ENCODE data around the gene CFAP99.

CFAP99 gene

DNA sequence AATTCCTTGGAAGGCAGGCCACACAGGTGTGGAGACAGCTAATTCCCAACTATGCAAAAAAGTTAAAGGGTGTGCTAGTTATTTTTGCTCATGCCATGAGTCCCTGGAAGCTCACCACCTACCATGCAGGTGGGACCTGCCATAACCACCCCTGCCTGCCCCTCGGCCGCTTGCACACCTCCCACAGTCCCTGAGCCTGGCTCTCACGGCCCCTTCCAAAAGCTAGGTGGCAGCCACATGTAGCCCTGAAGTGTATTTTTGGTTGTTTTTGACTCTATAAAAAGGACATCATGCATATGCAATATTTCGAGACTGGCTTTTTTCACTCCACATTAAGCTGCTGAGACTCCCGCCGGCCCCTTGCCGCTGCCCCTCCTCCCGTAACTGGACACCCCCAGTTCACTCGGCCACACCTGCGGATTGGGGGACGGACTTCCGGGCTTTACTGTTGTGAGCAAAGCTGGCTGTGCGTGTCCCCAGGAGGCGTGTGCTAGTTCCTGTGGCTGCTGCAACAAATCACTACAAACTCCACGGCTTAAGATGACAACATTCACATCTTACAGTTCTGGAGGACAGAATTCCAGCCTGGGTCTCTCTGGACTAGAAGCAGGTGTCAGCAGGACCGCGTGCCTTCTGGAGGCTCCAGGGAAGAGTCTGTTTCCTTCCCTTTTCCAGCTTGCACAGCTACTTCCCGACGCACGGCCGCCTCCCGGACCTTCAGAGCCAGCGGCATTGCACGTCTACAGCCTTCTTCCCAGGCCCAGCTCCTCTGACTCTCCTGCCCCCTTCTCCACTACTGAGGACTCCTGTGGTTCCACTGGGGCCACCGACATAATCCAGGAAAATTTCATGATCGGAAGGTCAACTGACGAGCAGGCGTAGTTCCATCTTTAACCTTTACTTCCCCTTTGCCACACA, 25.1 kb upstream of the CFAP99 start:
- no peak for DNase-seq

- no peak for DNase-seq
These were observed 24.2 kb upstream of the CFAP99 start for GRCh38 chr4:2394528-2394927.

DNA sequence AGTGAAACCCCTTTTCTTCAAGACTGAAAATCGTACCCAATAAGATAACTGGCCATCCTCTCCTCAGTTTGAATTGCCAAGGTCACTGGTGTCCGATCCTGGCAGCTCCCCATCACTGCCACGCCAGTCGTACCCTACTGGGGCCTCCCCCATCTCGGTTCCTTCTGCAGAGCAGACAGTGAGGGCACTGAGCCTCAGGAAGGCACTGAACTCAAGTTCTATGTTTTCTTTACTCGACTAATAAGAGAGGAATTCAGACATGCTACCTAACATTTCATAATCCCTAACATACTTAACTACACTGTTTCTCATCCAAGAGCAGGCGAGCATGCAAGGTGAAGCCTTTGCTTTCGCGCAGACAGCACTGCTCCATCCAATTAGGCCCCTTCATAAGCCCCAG, 23.7 kb upstream of the CFAP99 start:
- no peak for DNase-seq

DNA sequence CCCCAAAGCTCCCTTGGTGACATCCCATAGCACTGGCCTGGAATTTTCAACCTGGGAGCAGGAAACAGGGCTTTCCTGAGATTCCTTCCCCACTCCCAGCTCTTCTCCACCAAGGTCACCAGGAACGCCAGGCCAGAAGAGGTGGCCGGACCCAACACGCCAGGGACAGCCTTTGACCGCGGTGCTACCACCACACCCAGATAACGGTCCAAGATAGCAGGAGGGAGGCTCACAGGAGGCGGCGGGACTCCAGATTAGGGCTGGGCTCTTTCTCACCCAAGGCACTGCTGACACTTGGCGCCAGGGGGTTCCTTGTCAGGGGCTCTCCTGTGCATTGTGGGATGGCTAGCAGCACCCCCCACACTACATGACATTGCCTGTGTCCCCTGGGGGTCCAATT, 23.2 kb upstream of the CFAP99 start:
- no peak for DNase-seq

GRCh38 chr4:2396781-2397368, 21.9 kb upstream of the CFAP99 start:
- DNase-seq = no peak

- no peak for DNase-seq
These were observed 21.0 kb upstream of the CFAP99 start for GRCh38 chr4:2397596-2398379.

GRCh38 chr4:2399216-2399615, 19.5 kb upstream of the CFAP99 start:
- DNase-seq = no peak

DNA sequence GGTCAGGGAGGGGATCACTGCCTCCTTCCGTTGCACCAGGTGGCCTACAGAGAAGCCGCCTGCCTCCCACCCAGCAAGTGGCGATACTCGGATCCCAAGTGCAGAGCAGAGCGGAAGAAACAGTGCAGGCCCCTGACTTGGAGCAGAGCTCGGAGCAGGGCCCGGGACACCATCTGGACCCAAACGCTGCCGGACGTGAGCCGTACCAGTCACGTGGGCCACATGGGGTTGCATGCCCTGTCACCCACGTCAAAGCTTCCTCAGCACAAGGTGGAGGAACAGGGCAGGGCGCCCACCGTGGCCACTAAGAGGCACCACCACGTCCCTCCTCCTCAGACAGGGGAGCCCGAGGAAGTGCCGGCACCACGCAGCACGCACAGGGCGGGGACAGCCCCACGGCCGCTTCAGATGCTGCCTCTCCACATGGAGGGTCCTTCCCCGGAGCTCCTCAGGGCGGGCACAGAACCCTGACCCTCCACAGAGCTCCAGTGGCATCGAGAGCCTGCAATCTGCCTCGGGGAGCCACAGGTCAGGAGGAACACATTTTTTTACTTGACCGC, 19.0 kb upstream of the CFAP99 start:
- no peak for DNase-seq

DNA sequence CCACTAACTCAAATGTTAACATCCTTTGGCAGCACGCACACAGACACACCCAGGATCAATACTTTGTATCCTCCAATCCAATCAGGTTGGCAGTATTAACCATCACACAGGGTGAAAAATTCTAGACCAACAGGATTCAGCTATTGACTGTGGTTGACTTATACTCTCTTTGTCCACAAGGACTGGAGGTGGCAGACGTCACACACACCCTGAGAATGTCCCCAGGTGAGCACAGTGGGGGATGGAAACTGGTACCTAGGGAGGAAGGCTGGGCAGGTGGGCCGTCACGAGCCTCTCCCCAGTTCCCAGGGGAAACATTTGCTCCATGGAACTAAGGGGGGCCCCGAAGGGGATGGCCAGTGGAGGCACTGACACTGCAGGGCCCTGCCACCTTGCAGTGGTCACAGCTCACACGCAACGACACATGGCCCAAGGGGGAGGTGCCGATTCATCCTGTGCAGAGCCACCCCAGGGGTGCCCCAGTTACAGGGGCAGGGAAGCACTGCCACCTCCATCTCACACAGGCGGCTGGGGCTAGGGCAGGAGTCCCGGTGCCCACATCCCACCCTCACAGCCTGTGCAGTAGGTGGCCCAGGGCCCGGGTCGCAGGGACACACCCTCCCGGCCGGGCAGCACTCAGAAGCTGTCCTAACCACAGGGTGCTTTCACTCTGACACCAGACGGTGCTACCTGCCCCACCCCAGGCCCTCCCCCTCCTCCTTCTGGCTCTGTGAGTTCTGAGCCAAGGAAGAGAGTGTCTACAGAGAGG, 17.7 kb upstream of the CFAP99 start:
- no peak for DNase-seq

- DNase-seq = no peak
These were observed 17.2 kb upstream of the CFAP99 start for GRCh38 chr4:2401610-2401983.

DNA sequence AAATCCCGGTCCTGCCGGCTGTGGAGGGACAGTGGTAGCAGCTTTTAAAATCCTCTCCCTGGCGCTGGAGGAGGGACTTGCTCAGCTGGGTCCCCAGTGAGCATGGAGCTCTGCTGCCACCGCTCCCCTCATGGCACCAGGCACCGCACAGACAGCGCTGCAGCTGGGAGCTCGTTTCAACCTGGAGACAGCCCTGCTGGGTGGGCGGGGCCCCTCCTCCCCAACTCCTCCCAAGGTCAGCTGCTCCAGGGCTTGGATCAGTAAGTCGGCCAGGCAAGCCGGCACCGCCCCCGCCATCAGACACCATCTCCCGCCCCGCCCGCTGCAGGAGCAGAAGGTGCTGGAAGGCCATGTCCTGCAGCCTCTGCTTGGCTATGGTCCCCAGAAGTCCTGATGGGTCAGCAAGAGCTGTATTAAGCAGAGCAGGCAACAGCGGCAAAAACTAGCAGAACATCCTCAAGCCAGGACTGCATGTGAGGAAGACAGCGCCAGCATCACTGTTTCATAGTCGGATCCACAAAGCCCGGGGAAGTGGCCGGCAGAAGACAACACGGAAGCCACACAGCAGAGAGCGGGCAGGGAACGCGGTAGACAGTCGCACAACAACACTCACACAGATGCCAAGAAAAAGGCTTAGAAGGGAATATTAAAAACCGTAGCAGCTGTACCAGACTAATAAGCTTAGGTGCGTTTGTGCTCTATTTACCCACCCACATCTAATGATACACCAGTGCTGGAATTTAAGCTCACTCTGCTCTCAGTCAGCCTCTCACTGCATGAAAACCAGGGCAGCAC, 16.5 kb upstream of the CFAP99 start:
- DNase-seq = no peak

- no peak for DNase-seq
These were observed 15.8 kb upstream of the CFAP99 start for GRCh38 chr4:2402941-2403340.

DNA sequence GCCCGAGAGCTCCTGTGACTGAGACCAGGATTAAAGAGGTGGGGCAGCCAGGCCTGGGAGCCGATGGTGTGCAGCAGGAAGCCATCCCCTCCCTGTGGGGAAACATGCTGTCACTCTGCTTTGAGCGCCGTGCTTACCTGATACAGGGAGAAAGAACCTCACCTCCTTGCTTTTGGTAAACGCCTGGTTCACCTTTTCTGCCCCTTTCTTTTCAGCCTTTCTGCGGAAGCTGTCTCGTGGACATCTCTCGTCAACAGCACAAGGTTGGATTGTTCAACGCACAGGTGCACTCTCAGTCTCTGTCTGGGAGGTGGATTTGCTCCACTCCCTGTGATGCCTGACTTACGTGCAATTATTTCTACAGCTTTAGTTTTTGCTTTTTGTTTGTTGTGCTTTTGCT, 12.3 kb upstream of the CFAP99 start:
- no peak for DNase-seq

GRCh38 chr4:2406920-2407319, 11.8 kb upstream of the CFAP99 start:
- DNase-seq = no peak

DNA sequence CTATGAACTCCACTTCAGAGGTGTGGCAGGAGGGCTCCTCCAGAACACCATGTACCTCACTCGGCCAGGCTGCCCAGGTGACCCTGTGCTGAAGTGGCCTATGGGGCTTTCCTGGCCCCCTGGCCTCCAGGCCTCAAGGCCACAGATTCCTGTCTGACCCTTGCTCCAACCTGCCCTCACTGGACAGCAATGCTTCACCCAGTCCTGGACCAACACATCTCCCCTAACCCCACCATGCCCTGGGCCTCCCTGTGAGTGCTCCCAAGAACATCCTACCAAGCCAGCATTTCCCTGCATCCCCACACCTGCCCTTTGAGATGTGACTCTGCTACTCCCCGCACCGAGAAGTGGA, 10.8 kb upstream of the CFAP99 start:
- DNase-seq = no peak

- no peak for DNase-seq
These were observed 10.3 kb upstream of the CFAP99 start for GRCh38 chr4:2408401-2408958.

- DNase-seq = no peak
These were observed 9.8 kb upstream of the CFAP99 start for GRCh38 chr4:2408976-2409375.

DNA sequence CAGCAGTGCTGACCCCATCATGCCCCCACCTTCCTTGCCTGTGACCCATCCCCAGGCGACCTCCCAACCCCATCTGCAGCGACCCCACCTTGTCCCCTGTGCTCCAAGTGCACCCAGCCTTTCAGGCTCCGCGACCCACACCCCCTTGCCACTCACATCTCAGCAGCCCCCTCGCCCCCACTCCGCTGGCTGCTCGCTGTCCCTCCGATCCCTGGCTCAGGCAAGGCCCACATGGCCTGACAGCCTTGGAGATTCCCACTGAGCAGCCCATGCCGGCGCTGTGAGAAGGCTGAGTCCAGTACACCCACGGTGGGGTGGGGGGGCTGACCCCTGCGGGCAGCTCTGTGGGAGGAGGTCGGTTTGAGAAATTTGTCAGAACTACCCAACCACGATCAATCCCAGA, 9.4 kb upstream of the CFAP99 start:
- DNase-seq = no peak

GRCh38 chr4:2411786-2412510, 6.8 kb upstream of the CFAP99 start:
- DNase-seq = no peak

DNA sequence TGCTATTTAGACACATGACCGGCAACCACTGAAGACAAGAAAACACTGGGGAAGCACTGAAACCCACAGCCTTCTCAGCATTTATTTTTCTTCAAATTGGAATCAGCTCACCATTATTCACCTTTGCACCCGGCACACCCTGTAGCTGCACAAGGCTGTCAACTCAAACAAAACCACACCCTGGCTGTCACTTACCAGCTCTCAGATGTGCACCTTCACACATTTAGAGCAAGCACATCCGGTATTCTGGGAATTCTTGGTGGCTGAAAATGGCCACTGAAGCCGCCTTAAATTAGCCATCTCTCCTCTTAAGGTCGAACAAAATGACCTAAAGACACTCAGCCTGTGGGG, 6.2 kb upstream of the CFAP99 start:
- no peak for DNase-seq
